ENCODE data around the gene RBM22. TPM values are rescaled to one million over a fixed set of nuclear protein-coding genes. Genes with fewer than 3 reads are reported as not detected.
A peak's percentile ranks its signal among the peaks of the same experiment; 100 is the strongest.

The RBM22 gene
- total and polyA plus RNA-seq, 2 experiments from 2014 or later, result 32.9 to 42.6 TPM

DNA sequence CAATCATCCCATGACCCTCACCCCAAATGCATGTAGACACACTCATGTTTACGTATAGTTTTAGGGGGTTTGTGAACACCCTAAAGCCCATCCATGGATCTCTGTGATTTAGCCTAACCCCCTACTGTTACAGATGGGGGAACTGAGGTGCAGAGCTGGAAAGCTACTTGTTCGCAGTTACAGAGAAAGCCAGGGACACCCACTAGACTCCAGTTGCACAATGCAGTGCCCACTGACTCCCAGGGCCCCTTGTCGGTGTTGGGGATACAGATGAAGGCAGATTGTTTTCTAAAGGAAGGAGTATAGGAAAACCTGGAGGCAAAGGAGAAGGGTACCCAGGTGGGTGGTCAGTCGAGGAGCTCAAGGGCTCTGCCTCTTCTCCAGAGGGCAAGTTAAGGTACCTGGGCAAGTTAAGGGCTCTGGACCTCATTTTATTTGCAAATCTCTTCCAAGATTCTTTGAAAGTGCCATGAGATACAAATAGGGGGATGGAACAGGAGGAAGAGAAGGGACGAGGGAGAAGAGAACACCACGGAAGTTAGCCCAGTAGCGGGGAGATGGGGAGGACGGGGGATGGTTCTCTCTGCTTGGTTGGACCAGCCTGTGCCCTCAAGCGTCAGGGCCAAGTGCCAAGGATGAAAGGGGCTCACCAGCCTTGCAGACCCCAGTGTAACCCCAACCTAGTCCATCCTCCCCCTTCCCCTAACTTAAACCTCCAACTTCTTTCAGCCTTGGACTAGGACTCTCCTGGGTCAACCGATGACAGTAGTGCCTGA lies 38.9 kb downstream of the RBM22 start:
- no peaks in the 10 kb centered on the region for H3K9me2 ChIP-seq (replicated peaks; ENCODE audit: insufficient read depth)
- no peak for DNase-seq (ENCODE audit: low spot score)
- no peak overlapping the region for H3K4me2 ChIP-seq
- 84% methylated on average over 10 of the region's 10 CpGs for WGBS (ENCODE audit: low lambda C conversion rate, missing lambda C conversion rate)
- H3K4me3 ChIP-seq, result no peak overlapping the region
- TF ChIP-seq, protein P1, sequence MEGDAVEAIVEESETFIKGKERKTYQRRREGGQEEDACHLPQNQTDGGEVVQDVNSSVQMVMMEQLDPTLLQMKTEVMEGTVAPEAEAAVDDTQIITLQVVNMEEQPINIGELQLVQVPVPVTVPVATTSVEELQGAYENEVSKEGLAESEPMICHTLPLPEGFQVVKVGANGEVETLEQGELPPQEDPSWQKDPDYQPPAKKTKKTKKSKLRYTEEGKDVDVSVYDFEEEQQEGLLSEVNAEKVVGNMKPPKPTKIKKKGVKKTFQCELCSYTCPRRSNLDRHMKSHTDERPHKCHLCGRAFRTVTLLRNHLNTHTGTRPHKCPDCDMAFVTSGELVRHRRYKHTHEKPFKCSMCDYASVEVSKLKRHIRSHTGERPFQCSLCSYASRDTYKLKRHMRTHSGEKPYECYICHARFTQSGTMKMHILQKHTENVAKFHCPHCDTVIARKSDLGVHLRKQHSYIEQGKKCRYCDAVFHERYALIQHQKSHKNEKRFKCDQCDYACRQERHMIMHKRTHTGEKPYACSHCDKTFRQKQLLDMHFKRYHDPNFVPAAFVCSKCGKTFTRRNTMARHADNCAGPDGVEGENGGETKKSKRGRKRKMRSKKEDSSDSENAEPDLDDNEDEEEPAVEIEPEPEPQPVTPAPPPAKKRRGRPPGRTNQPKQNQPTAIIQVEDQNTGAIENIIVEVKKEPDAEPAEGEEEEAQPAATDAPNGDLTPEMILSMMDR (IDR thresholded peaks at IDR 0.05; ENCODE audit: poor library complexity), result no peak
- TF ChIP-seq EZH2 (IDR thresholded peaks at IDR 0.05; ENCODE audit: borderline replicate concordance), result no peak
- no peaks in the 10 kb centered on the region for H3K27me3 ChIP-seq
- H4K20me1 ChIP-seq (ENCODE audit: insufficient read depth, poor library complexity, severe bottlenecking), result no peaks in the 10 kb centered on the region
- H3K4me1 ChIP-seq (ENCODE audit: insufficient read depth), result peaks cover 16% of the 10 kb centered on the region
- H3K9me3 ChIP-seq (ENCODE audit: low read depth), result no peaks in the 10 kb centered on the region
- no peak overlapping the region for H2AFZ ChIP-seq
- H3K36me3 ChIP-seq (replicated peaks; ENCODE audit: insufficient read depth, low read depth), result no peaks in the 10 kb centered on the region
- no peak overlapping the region for H3K27ac ChIP-seq
- H3K79me2 ChIP-seq, result no peaks in the 10 kb centered on the region

- Histone ChIP-seq H3K27ac (no peak within 1 kb of the TSS), H2AFZ (no peak within 1 kb of the TSS), H3K79me2 (no peaks in the 10 kb centered on the region), H3K4me1 (ENCODE audit: insufficient read depth) (peaks cover 21% of the 10 kb centered on the region), H3K9me3 (ENCODE audit: low read depth) (no peaks in the 10 kb centered on the region), H4K20me1 (ENCODE audit: insufficient read depth, poor library complexity, severe bottlenecking) (no peaks in the 10 kb centered on the region), H3K4me2 (no peak within 1 kb of the TSS), H3K27me3 (no peaks in the 10 kb centered on the region), H3K9me2 (replicated peaks; ENCODE audit: insufficient read depth) (no peaks in the 10 kb centered on the region), H3K36me3 (replicated peaks; ENCODE audit: insufficient read depth, low read depth) (no peaks in the 10 kb centered on the region), H3K4me3 (no peak within 1 kb of the TSS)
- no peak for DNase-seq (ENCODE audit: low spot score)
- WGBS (ENCODE audit: low lambda C conversion rate, missing lambda C conversion rate), result 62% methylated on average over 7 of the region's 7 CpGs
- TF ChIP-seq EZH2phosphoT487 (IDR thresholded peaks at IDR 0.05; ENCODE audit: low read depth, severe bottlenecking, unreplicated experiment) (no peak), EZH2 (IDR thresholded peaks at IDR 0.05; ENCODE audit: borderline replicate concordance) (no peak)
- TF ChIP-seq, protein P1 (IDR thresholded peaks at IDR 0.05; ENCODE audit: poor library complexity), result no peak
Observed at GRCh38 chr5:150661086-150661485, 39.8 kb downstream of the RBM22 start, which contains the start of gene MYOZ3. TSS of gene MYOZ3 (plus strand) at chr5:150661251. CDS start at chr5:150662942, 1,691 bp downstream.

- Histone ChIP-seq H2AFZ (no peak overlapping the region), H3K9me2 (replicated peaks; ENCODE audit: insufficient read depth) (no peaks in the 10 kb centered on the region), H3K36me3 (replicated peaks; ENCODE audit: insufficient read depth, low read depth) (no peaks in the 10 kb centered on the region), H4K20me1 (ENCODE audit: insufficient read depth, poor library complexity, severe bottlenecking) (no peaks in the 10 kb centered on the region), H3K4me1 (ENCODE audit: insufficient read depth) (peaks cover 22% of the 10 kb centered on the region), H3K4me3 (no peak overlapping the region), H3K27me3 (no peaks in the 10 kb centered on the region), H3K9me3 (ENCODE audit: low read depth) (no peaks in the 10 kb centered on the region), H3K4me2 (no peak overlapping the region), H3K27ac (no peak overlapping the region), H3K79me2 (no peaks in the 10 kb centered on the region)
- DNase-seq (ENCODE audit: low spot score), result peak; percentile 13
- WGBS (ENCODE audit: low lambda C conversion rate, missing lambda C conversion rate), result 38% methylated on average over 4 of the region's 4 CpGs
- TF ChIP-seq EZH2 (IDR thresholded peaks at IDR 0.05; ENCODE audit: borderline replicate concordance) (no peak), EZH2phosphoT487 (IDR thresholded peaks at IDR 0.05; ENCODE audit: low read depth, severe bottlenecking, unreplicated experiment) (no peak)
- TF ChIP-seq, protein P1 (IDR thresholded peaks at IDR 0.05; ENCODE audit: poor library complexity), result no peak
Observed at GRCh38 chr5:150660108-150660831, 40.6 kb downstream of the RBM22 start.
